HEK293 (cell line): ENCODE results near the gene ANAPC2.

Source experiments
- CTCF ChIA-PET: fragments of 350-600 bp; formaldehyde crosslinking; extraction: SDS; loops from one replicate; lab custom pipeline; 2021; ENCODE audit warnings: antibody characterized with exemption; lab: Yijun Ruan, JAX
- POLR2A ChIA-PET: fragments of 300-600 bp; formaldehyde crosslinking; extraction: SDS; loops from one replicate; lab custom pipeline; 2020; ENCODE audit warnings: antibody characterized with exemption, inconsistent platforms; lab: Yijun Ruan, JAX
- H3K27ac ChIP-seq: fragments of 200-500 bp; sonication (Bioruptor generic); 2 replicates; pipeline ENCODE4 v1.5.1; 2014; ENCODE audit warnings: low read depth, low read length, control low read depth, inconsistent platforms; ENCODE audit errors: extremely low read depth
- H3K36me3 ChIP-seq, 2 experiments: fragments of 200-500 bp in 1 of 2; sonication (Bioruptor generic) in 1 of 2; 1 replicate in 1 of 2; 2 replicates in 1 of 2; pipeline ENCODE4 v1.5.1; 2014 to 2017; ENCODE audit warnings: inconsistent platforms in 2 of 2, low read length in 2 of 2; ENCODE audit not compliant: control insufficient read depth in 2 of 2, insufficient read depth in 1 of 2
- H3K4me1 ChIP-seq: fragments of 200-500 bp; sonication (Bioruptor generic); 2 replicates; pipeline ENCODE4 v1.5.1; 2014; ENCODE audit warnings: mild to moderate bottlenecking, low read length, inconsistent platforms; ENCODE audit not compliant: control insufficient read depth, insufficient read depth
- H3K4me3 ChIP-seq: 2 replicates; pipeline ENCODE4 v1.5.1; 2011; ENCODE audit warnings: low read depth, mild to moderate bottlenecking, control low read depth, low read length, moderate library complexity
- H3K9me3 ChIP-seq: fragments of 200-500 bp; sonication (Bioruptor generic); 2 replicates; pipeline ENCODE4 v1.5.1; 2014; ENCODE audit warnings: low read depth, low read length, inconsistent platforms; ENCODE audit not compliant: control insufficient read depth, insufficient read depth
- BCL11A ChIP-seq: fragments of 450-650 bp; formaldehyde crosslinking; IDR thresholded peaks from 2 replicates; pipeline ENCODE4 v1.5.1; 2016; ENCODE audit warnings: low read depth, missing biosample characterization, missing genetic modification characterization
- CTCF ChIP-seq: fragments of 450-650 bp; formaldehyde crosslinking; IDR thresholded peaks from 2 replicates; pipeline ENCODE4 v1.5.1; 2016; ENCODE audit warnings: missing biosample characterization, missing genetic modification characterization
- GLIS1 ChIP-seq: fragments of 450-650 bp; formaldehyde crosslinking; IDR thresholded peaks from 2 replicates; pipeline ENCODE4 v1.5.1; 2016; ENCODE audit warnings: missing biosample characterization, missing genetic modification characterization
- GLIS2 ChIP-seq: fragments of 450-650 bp; formaldehyde crosslinking; IDR thresholded peaks from 2 replicates; pipeline ENCODE4 v1.5.1; 2016; ENCODE audit warnings: missing biosample characterization, missing genetic modification characterization
- HIC1 ChIP-seq: fragments of 450-650 bp; formaldehyde crosslinking; IDR thresholded peaks from 2 replicates; pipeline ENCODE4 v1.5.1; 2016; ENCODE audit warnings: missing biosample characterization, missing genetic modification characterization
- PRDM1 ChIP-seq: fragments of 450-650 bp; formaldehyde crosslinking; IDR thresholded peaks from 2 replicates; pipeline ENCODE4; 2016; ENCODE audit warnings: missing biosample characterization, missing genetic modification characterization
- SCRT1 ChIP-seq: fragments of 450-650 bp; formaldehyde crosslinking; IDR thresholded peaks from 2 replicates; pipeline ENCODE4 v1.5.1; 2016; ENCODE audit warnings: missing biosample characterization, missing genetic modification characterization, borderline replicate concordance
- SCRT2 ChIP-seq: fragments of 450-650 bp; formaldehyde crosslinking; IDR thresholded peaks from 2 replicates; pipeline ENCODE4 v1.5.1; 2016; ENCODE audit warnings: missing biosample characterization, missing genetic modification characterization
- YY2 ChIP-seq: fragments of 450-650 bp; formaldehyde crosslinking; IDR thresholded peaks from 2 replicates; pipeline ENCODE4 v1.5.1; 2016; ENCODE audit warnings: missing biosample characterization, missing genetic modification characterization
- ZNF211 ChIP-seq: fragments of 450-650 bp; formaldehyde crosslinking; IDR thresholded peaks from 2 replicates; pipeline ENCODE4 v1.5.1; 2016; ENCODE audit warnings: low read depth, missing biosample characterization, missing genetic modification characterization
- ZNF366 ChIP-seq: fragments of 450-650 bp; formaldehyde crosslinking; conservative IDR thresholded peaks from 2 replicates; pipeline ENCODE4 v1.5.1; 2016; ENCODE audit warnings: missing biosample characterization, missing genetic modification characterization
- ZNF394 ChIP-seq: fragments of 450-650 bp; formaldehyde crosslinking; IDR thresholded peaks from 2 replicates; pipeline ENCODE4 v1.5.1; 2016; ENCODE audit warnings: missing biosample characterization, missing genetic modification characterization, mild to moderate bottlenecking, moderate library complexity, borderline replicate concordance
- ZNF48 ChIP-seq: fragments of 450-650 bp; formaldehyde crosslinking; IDR thresholded peaks from 2 replicates; pipeline ENCODE4 v1.5.1; 2016; ENCODE audit warnings: missing biosample characterization, missing genetic modification characterization
- ZNF510 ChIP-seq: fragments of 450-650 bp; formaldehyde crosslinking; IDR thresholded peaks from 2 replicates; pipeline ENCODE4 v1.5.1; 2018; ENCODE audit warnings: mild to moderate bottlenecking, missing genetic modification characterization, missing biosample characterization; ENCODE audit not compliant: insufficient replicate concordance
- ZNF548 ChIP-seq: fragments of 450-650 bp; formaldehyde crosslinking; IDR thresholded peaks from 2 replicates; pipeline ENCODE4 v1.5.1; 2016; ENCODE audit warnings: missing biosample characterization, missing genetic modification characterization
- ZNF792 ChIP-seq: fragments of 450-650 bp; formaldehyde crosslinking; IDR thresholded peaks from 2 replicates; pipeline ENCODE4 v1.5.1; 2016; ENCODE audit warnings: missing biosample characterization, missing genetic modification characterization
- TF ChIP-seq, protein P1 (sequence below): fragments of 450-650 bp; formaldehyde crosslinking; IDR thresholded peaks from 2 replicates; pipeline ENCODE4 v1.5.1; 2016; ENCODE audit warnings: missing biosample characterization, missing genetic modification characterization

ANAPC2 gene

GRCh38 chr9:137213160-137214060, 25.1 kb upstream of the ANAPC2 start (continued):
- peak; percentile 24; the same call in 1 of the 2 replicates for TF ChIP-seq GLIS2 (tag by site-specific recombination)
- TF ChIP-seq ZNF48 (tag by site-specific recombination), result no peak
- peak; percentile 55 for TF ChIP-seq CTCF (tag by site-specific recombination)
- no peak for TF ChIP-seq YY2 (tag by site-specific recombination)
- TF ChIP-seq, protein P1, sequence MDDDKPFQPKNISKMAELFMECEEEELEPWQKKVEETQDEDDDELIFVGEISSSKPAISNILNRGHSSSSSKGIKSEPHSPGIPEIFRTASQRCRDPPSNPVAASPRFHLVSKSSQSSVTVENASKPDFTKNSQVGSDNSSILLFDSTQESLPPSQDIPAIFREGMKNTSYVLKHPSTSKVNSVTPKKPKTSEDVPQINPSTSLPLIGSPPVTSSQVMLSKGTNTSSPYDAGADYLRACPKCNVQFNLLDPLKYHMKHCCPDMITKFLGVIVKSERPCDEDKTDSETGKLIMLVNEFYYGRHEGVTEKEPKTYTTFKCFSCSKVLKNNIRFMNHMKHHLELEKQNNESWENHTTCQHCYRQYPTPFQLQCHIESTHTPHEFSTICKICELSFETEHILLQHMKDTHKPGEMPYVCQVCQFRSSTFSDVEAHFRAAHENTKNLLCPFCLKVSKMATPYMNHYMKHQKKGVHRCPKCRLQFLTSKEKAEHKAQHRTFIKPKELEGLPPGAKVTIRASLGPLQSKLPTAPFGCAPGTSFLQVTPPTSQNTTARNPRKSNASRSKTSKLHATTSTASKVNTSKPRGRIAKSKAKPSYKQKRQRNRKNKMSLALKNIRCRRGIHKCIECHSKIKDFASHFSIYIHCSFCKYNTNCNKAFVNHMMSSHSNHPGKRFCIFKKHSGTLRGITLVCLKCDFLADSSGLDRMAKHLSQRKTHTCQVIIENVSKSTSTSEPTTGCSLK (tag by site-specific recombination), result no peak
- no peak for TF ChIP-seq ZNF394 (tag by site-specific recombination)
- TF ChIP-seq ZNF510, result no peak
- no peak for TF ChIP-seq BCL11A (tag by site-specific recombination)
- TF ChIP-seq ZNF366 (tag by site-specific recombination), result no peak
- no peak for TF ChIP-seq ZNF792 (tag by site-specific recombination)
- TF ChIP-seq GLIS1 (tag by site-specific recombination), result no peak

DNA sequence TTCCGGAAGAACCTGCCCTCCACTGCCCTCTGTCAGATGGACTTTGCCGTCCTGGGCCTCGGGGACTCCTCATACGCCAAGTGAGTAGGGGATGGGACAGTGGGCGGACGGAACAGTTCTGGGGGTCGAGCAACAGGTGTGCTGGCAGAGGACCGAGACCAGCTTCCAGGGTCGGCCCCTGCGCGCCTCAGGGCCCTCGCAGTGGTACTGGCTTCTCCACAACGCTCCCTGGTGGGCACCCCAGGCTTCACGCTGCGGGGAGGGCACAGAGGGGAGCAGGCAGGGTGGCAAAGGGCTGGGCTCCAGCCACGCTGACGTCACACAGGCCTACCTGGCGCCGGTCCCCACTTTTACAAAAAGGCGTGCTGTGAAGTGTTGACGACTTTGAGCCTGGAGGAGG, 24.2 kb upstream of the ANAPC2 start:
- ChIA-PET POLR2A (interaction anchor here (1.0 to 16.6 kb wide), 4 partner anchors 9 to 126 kb away, joined by 4 to 304 read pairs (median 8); partner anchors contain the start of genes CYSRT1, MAN1B1, RNF208 and RNF224), CTCF (no interaction called here)
- Histone ChIP-seq H3K9me3 (no peaks in the 10 kb centered on the region), H3K27ac (no peak overlapping the region), H3K36me3 (peaks cover 10 to 80% of the 10 kb centered on the region in 2 experiments; a peak in 2 of 3 replicates), H3K4me3 (no peak overlapping the region), H3K4me1 (no peaks in the 10 kb centered on the region)
- TF ChIP-seq PRDM1 (tag by site-specific recombination) (no peak), HIC1 (0 out of 2 replicates have a peak, but pooled peaks have one; percentile 16), CTCF (tag by site-specific recombination) (0 out of 2 replicates have a peak, but pooled peaks have one; percentile 24), SCRT2 (peak; percentile 91), ZNF548 (no peak), ZNF211 (tag by site-specific recombination) (no peak), SCRT1 (tag by site-specific recombination) (peak; percentile 31; the same call in 1 of the 2 replicates)
